GM12878 (cell line): Measurements from ENCODE around the gene NDUFV2. TPM values are rescaled to one million over a fixed set of nuclear protein-coding genes. Genes with fewer than 3 reads are reported as not detected.

ENCODE experiments used
- BCLAF1 ChIP-seq: fragments of 450-650 bp; IDR thresholded peaks from 2 replicates; pipeline ENCODE4 v1.6.1; 2017; ENCODE audit warnings: antibody characterized with exemption, mild to moderate bottlenecking, moderate library complexity
- HCFC1 ChIP-seq: fragments of 150-350 bp; IDR thresholded peaks from 2 replicates; pipeline ENCODE4 v1.6.1; 2014; ENCODE audit warnings: low read length
- MEF2A ChIP-seq: IDR thresholded peaks from 2 replicates; pipeline ENCODE4 v1.6.1; 2011; ENCODE audit warnings: low read depth, mild to moderate bottlenecking, low read length, moderate library complexity; ENCODE audit not compliant: insufficient read depth
- RUNX3 ChIP-seq: IDR thresholded peaks from 2 replicates; pipeline ENCODE4 v1.6.1; 2012; ENCODE audit warnings: low read length, inconsistent platforms
- YBX1 ChIP-seq: fragments of 450-650 bp; IDR thresholded peaks from 2 replicates; pipeline ENCODE4 v1.6.1; 2016; ENCODE audit warnings: antibody characterized with exemption
- ZNF622 ChIP-seq: fragments of 450-650 bp; IDR thresholded peaks from 2 replicates; pipeline ENCODE4 v1.6.1; 2017; ENCODE audit warnings: mild to moderate bottlenecking, inconsistent platforms
- ZNF687 ChIP-seq: fragments of 450-650 bp; IDR thresholded peaks from 2 replicates; pipeline ENCODE4 v1.6.1; 2017; ENCODE audit warnings: mild to moderate bottlenecking, moderate library complexity
- polyA plus RNA-seq, 11 experiments: library from polyadenylated mRNA; depleted of rRNA in 4 of 11; unstranded in 6 of 11; stranded (reverse) in 5 of 11; fragments of >200 nt; fragmentation: Nextera tagmentation in 4 of 11; fragmentation: Illumina TruSeq in 1 of 11; extraction: Ambion mirVana in 4 of 11; extraction: Trizol in 1 of 11; gene quantifications; 1 replicate in 1 of 11; 2 replicates in 10 of 11; pipeline versions ENCODE4 v1.2.1 to v1.2.3, GENCODE V29; 2011 to 2016; ENCODE audit warnings: inconsistent platforms in 2 of 11, missing spikeins in 2 of 11, low read depth in 1 of 11
- total RNA-seq, 4 experiments: library from RNA; depleted of rRNA in 3 of 4; stranded (reverse); fragments of >200 nt in 3 of 4; fragmentation: Illumina TruSeq in 1 of 4; extraction: Trizol in 1 of 4; gene quantifications; 2 replicates each; pipeline versions ENCODE4 v1.2.1 to v1.2.3, GENCODE V29; 2013 to 2021
- TF ChIP-seq, protein P1 (sequence below): fragments of 450-650 bp; IDR thresholded peaks from 2 replicates; pipeline ENCODE4 v1.6.1; 2017; ENCODE audit warnings: mild to moderate bottlenecking, low read depth, inconsistent platforms; ENCODE audit not compliant: poor library complexity, severe bottlenecking
- TF ChIP-seq, protein P2 (sequence below): fragments of 450-650 bp; IDR thresholded peaks from 2 replicates; pipeline ENCODE4 v1.6.1; 2017; ENCODE audit warnings: mild to moderate bottlenecking

NDUFV2 gene
- total and polyA plus RNA-seq, 10 of the 15 experiments (the other 5 are each of a cell fraction or from before 2014, with no cell fraction given), result 236 to 590 (median 321) TPM

DNA sequence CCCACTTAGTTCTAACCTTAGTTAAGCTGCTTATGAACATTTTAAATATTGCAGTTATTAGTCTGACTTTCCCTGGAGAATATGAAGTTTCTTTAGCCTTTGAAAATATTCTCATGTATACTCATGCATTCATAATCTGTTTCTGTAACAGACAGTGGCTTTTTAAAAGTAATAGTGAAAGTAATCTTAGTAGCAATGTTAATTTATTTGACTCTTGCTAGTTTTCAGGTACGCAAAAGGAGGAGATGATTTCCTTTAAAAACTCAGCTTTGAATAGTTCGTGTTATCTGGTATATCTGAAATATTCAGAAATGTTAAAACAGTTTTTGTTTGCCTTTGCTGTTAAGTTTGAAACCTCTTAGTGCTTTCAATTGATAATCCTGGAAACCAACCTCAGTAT lies 37.9 kb downstream of the NDUFV2 start (continued):
- TF ChIP-seq ZNF687, result no peak
- no peak for TF ChIP-seq ZNF622
- TF ChIP-seq HCFC1, result no peak
- TF ChIP-seq BCLAF1, result no peak
- no peak for TF ChIP-seq MEF2A
- peak; percentile 14; the same call in 1 of the 2 replicates for TF ChIP-seq RUNX3
- TF ChIP-seq, protein P1, sequence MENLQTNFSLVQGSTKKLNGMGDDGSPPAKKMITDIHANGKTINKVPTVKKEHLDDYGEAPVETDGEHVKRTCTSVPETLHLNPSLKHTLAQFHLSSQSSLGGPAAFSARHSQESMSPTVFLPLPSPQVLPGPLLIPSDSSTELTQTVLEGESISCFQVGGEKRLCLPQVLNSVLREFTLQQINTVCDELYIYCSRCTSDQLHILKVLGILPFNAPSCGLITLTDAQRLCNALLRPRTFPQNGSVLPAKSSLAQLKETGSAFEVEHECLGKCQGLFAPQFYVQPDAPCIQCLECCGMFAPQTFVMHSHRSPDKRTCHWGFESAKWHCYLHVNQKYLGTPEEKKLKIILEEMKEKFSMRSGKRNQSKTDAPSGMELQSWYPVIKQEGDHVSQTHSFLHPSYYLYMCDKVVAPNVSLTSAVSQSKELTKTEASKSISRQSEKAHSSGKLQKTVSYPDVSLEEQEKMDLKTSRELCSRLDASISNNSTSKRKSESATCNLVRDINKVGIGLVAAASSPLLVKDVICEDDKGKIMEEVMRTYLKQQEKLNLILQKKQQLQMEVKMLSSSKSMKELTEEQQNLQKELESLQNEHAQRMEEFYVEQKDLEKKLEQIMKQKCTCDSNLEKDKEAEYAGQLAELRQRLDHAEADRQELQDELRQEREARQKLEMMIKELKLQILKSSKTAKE, result peak; percentile 14
- TF ChIP-seq YBX1, result no peak
- TF ChIP-seq, protein P2, sequence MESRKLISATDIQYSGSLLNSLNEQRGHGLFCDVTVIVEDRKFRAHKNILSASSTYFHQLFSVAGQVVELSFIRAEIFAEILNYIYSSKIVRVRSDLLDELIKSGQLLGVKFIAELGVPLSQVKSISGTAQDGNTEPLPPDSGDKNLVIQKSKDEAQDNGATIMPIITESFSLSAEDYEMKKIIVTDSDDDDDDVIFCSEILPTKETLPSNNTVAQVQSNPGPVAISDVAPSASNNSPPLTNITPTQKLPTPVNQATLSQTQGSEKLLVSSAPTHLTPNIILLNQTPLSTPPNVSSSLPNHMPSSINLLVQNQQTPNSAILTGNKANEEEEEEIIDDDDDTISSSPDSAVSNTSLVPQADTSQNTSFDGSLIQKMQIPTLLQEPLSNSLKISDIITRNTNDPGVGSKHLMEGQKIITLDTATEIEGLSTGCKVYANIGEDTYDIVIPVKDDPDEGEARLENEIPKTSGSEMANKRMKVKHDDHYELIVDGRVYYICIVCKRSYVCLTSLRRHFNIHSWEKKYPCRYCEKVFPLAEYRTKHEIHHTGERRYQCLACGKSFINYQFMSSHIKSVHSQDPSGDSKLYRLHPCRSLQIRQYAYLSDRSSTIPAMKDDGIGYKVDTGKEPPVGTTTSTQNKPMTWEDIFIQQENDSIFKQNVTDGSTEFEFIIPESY, result no peak
